Right lobe of liver (tissue), 6 donors: ENCODE results near the gene SYNPO. TPM values are rescaled to one million over a fixed set of nuclear protein-coding genes. Genes with fewer than 3 reads are reported as not detected.

Experiments
- ATAC-seq, 4 donors: fragments of 200-7000 bp; cut with Tn5 transposase; one replicate each; pipeline ENCODE4 v1.9.1; 2020; ENCODE audit warnings: mild to moderate bottlenecking in 4 of 4, moderate library complexity in 4 of 4
- DNase-seq, 3 donors: peaks; one replicate each; pipeline ENCODE4 v3.0.0-alpha.2; 2020
- H3K27ac ChIP-seq, 3 donors: fragments of 200-600 bp; one replicate each; pipeline ENCODE4 v1.8.0; 2022
- H3K27me3 ChIP-seq, 2 donors: fragments of 200-600 bp; one replicate each; pipeline ENCODE4 v1.8.0; 2022
- H3K36me3 ChIP-seq, 4 donors: fragments of 200-600 bp; sonication (generic) in 1 of 4; one replicate each; pipeline versions ENCODE4 v1.5.1 to v1.8.0; 2017 to 2022; ENCODE audit warnings: control low read depth in 1 of 4
- H3K4me1 ChIP-seq, 4 donors: fragments of 200-600 bp; sonication (generic) in 1 of 4; one replicate each; pipeline versions ENCODE4 v1.5.1 to v1.8.0; 2017 to 2022; ENCODE audit warnings: control low read depth in 1 of 4
- H3K4me3 ChIP-seq, 3 donors: fragments of 200-600 bp; one replicate each; pipeline ENCODE4 v1.8.0; 2022
- H3K9me3 ChIP-seq, 4 donors: fragments of 200-600 bp; sonication (generic) in 1 of 4; one replicate each; pipeline versions ENCODE4 v1.5.1 to v1.8.0; 2017 to 2022; ENCODE audit warnings: control low read depth in 1 of 4
- CTCF ChIP-seq, 4 donors: fragments of 200-600 bp in 3 of 4; fragments of 450-650 bp in 1 of 4; IDR thresholded peaks; one replicate each; pipeline versions ENCODE4 v1.5.1 to v1.8.0; 2016 to 2022; ENCODE audit warnings: antibody characterized with exemption in 4 of 4, mild to moderate bottlenecking in 2 of 4
- POLR2A ChIP-seq: fragments of 450-650 bp; IDR thresholded peaks from one replicate; pipeline ENCODE4 v1.6.1; 2017; ENCODE audit warnings: antibody characterized with exemption, mild to moderate bottlenecking
- WGBS: methylation state at CpG from one replicate; pipeline ENCODE4 v1.1.6; 2018; ENCODE audit warnings: low coverage, low lambda C conversion rate; ENCODE audit not compliant: insufficient coverage; ENCODE audit errors: missing lambda C conversion rate; 5-methylcytosine and 5-hydroxymethylcytosine counted together
- intact Hi-C, 2 donors: fragments of 100-400 bp; cut with DNase I; formaldehyde crosslinking; loops; one replicate each; pipeline versions ENCODE4 v1.11.2 to v1.14.1; 2022
- total RNA-seq, 6 experiments: library from RNA; depleted of rRNA in 2 of 6; stranded (reverse); fragments of >200 nt in 2 of 6; fragmentation: NEBNext Ultra II Directional in 3 of 6; extraction: Animal tissue kit (Norgen Biotek cat#: 25700) in 3 of 6; gene quantifications; one replicate each; pipeline versions ENCODE4 v1.1.0 to v1.2.4, GENCODE V29; 2016 to 2023
- donor health status: DM: no; HTN: yes; CAD: no.
- donor health status: DM: no; HTN: no; CAD: no.
- donor health status: DM: no; HTN: no; CAD: no.
- donor health status: DM: no; HTN: yes; CAD: no.
- donor health status: DM: no; HTN: yes; CAD: no.

Gene SYNPO
- total RNA-seq, 6 experiments from 2014 or later = 23.4 to 51.8 (median 35.6) TPM

GRCh38 chr5:150641824-150642566 is 1.5 kb downstream of the SYNPO start:
- DNase-seq = no peak
- intact Hi-C loops = loop anchor here in 1 of 2 donors (10.0 kb wide), 1 partner anchor 53 kb away; no protein-coding TSS in a partner anchor
- WGBS = 34% methylated on average over 3 of the region's 5 CpGs
- ATAC-seq = peak in 1 of 4 donors; percentile 1
- Histone ChIP-seq H3K36me3 (no peaks in the 10 kb centered on the region), H3K27me3 (no peaks in the 10 kb centered on the region), H3K4me1 (peaks cover 0 to 79% (median 39%) of the 10 kb centered on the region in 4 donors), H3K27ac (peak overlapping the region; percentile 68 to 91 (median 91)), H3K9me3 (no peaks in the 10 kb centered on the region), H3K4me3 (peak overlapping the region; percentile 51 to 83 (median 63))
- TF ChIP-seq CTCF (IDR thresholded peaks at IDR 0.05) = no peak
- TF ChIP-seq POLR2A = no peak

GRCh38 chr5:150642567-150642927 is 2.1 kb downstream of the SYNPO start:
- Histone ChIP-seq H3K27me3 (no peaks in the 10 kb centered on the region), H3K4me3 (peak overlapping the region; percentile 51 to 83 (median 63)), H3K36me3 (no peaks in the 10 kb centered on the region), H3K4me1 (peaks cover 0 to 74% (median 36%) of the 10 kb centered on the region in 4 donors), H3K27ac (peak overlapping the region; percentile 68 to 91 (median 91)), H3K9me3 (no peaks in the 10 kb centered on the region)
- TF ChIP-seq POLR2A (no peak), CTCF (IDR thresholded peaks at IDR 0.05) (no peak)
- 6% methylated on average over 3 of the region's 5 CpGs for WGBS
- ATAC-seq (peak in 3 of 4 donors; percentile 4 to 33 (median 6)), DNase-seq (peak; percentile 58 to 72 (median 67))
- intact Hi-C loops = loop anchor here in 1 of 2 donors (10.0 kb wide), 1 partner anchor 52 kb away; no protein-coding TSS in a partner anchor

- peak in 1 of 3 donors; percentile 13 for DNase-seq
- no peaks in the 10 kb centered on the region for H3K27me3 ChIP-seq
- peak overlapping the region; percentile 68 to 91 (median 91) for H3K27ac ChIP-seq
- no peak for ATAC-seq
- WGBS = 73% methylated on average over 12 of the region's 12 CpGs
- no peak for TF ChIP-seq POLR2A
- H3K36me3 ChIP-seq = peaks cover 0 to 4% (median 1%) of the 10 kb centered on the region in 4 donors
- H3K4me1 ChIP-seq = peaks cover 0 to 68% (median 33%) of the 10 kb centered on the region in 4 donors
- H3K9me3 ChIP-seq = no peaks in the 10 kb centered on the region
- peak overlapping the region in 2 of 3 donors; percentile 51 to 83 for H3K4me3 ChIP-seq
- intact Hi-C loops = loop anchor here in 1 of 2 donors (10.0 kb wide), 1 partner anchor 52 kb away; no protein-coding TSS in a partner anchor
Observed at GRCh38 chr5:150642991-150643710, 2.7 kb downstream of the SYNPO start.

- ATAC-seq (no peak), DNase-seq (peak in 1 of 3 donors; percentile 2)
- Histone ChIP-seq H3K9me3 (no peaks in the 10 kb centered on the region), H3K27me3 (no peaks in the 10 kb centered on the region), H3K4me3 (no peak overlapping the region), H3K4me1 (peaks cover 0 to 60% (median 29%) of the 10 kb centered on the region in 4 donors), H3K27ac (peak overlapping the region in 2 of 3 donors; percentile 10 to 43), H3K36me3 (peaks cover 0 to 13% (median 5%) of the 10 kb centered on the region in 4 donors)
- intact Hi-C loops = loop anchor here in 1 of 2 donors (10.0 kb wide), 1 partner anchor 51 kb away; no protein-coding TSS in a partner anchor
- WGBS = 78% methylated on average over 3 of the region's 5 CpGs
- TF ChIP-seq CTCF (IDR thresholded peaks at IDR 0.05) = no peak
- no peak for TF ChIP-seq POLR2A
Observed at GRCh38 chr5:150644058-150644457, 3.6 kb downstream of the SYNPO start.
